ENCODE results near the gene PPT1. TPM values are rescaled to one million over a fixed set of nuclear protein-coding genes. Genes with fewer than 3 reads are reported as not detected.

The PPT1 gene
- total and polyA plus RNA-seq, 2 experiments from 2014 or later = 67.4 to 202 TPM

GRCh38 chr1:40092241-40092640 is 4.8 kb downstream of the PPT1 start:
- Histone ChIP-seq H3K27ac (ENCODE audit: low read depth) (no peak overlapping the region), H3K36me3 (ENCODE audit: insufficient read depth) (peaks cover 35% of the 10 kb centered on the region)

More at GRCh38 chr1:40092241-40092640, 4.8 kb downstream of the PPT1 start:
- H3K4me2 ChIP-seq = no peak overlapping the region
- Mint-ChIP-seq H3K9me3 (no peaks in the 10 kb centered on the region; the same call in 2 of the 3 replicates), H3K4me3 (no peak overlapping the region), H3K36me3 (ENCODE audit: low read depth) (peaks cover 45% of the 10 kb centered on the region), H3K27ac (no peak overlapping the region), H3K4me1 (peaks cover 2% of the 10 kb centered on the region; the same call in 1 of the 3 replicates), H3K27me3 (ENCODE audit: insufficient read depth, low read depth, poor library complexity) (peaks cover 4% of the 10 kb centered on the region)
- peaks cover 49% of the 10 kb centered on the region for H3K79me2 ChIP-seq (replicated peaks; ENCODE audit: insufficient read depth)
- H3K9me2 ChIP-seq (ENCODE audit: insufficient read depth) = no peaks in the 10 kb centered on the region
- H3K4me3 ChIP-seq = no peak overlapping the region
- TF ChIP-seq EZH2phosphoT487 (IDR thresholded peaks at IDR 0.05; ENCODE audit: unreplicated experiment) (no peak), NANOG (IDR thresholded peaks at IDR 0.05; ENCODE audit: borderline replicate concordance) (no peak), ZNF462 (CRISPR knock-in tag; IDR thresholded peaks at IDR 0.05) (no peak), STAT1 (IDR thresholded peaks at IDR 0.05; ENCODE audit: unreplicated experiment) (no peak), CTCF (conservative IDR thresholded peaks at IDR 0.05; ENCODE audit: low read depth in 2 of 2) (no peak), EZH2 (IDR thresholded peaks at IDR 0.05; ENCODE audit: low read depth, unreplicated experiment) (no peak), REST (IDR thresholded peaks at IDR 0.05; ENCODE audit: unreplicated experiment) (no peak), POLR2AphosphoS5 (IDR thresholded peaks at IDR 0.05; ENCODE audit: low read depth) (no peak), JUNB (IDR thresholded peaks at IDR 0.05; ENCODE audit: unreplicated experiment) (no peak)
- no peak overlapping the region for H2AFZ ChIP-seq
- no peaks in the 10 kb centered on the region for H3F3A ChIP-seq (replicated peaks; ENCODE audit: low read depth)
- no peaks in the 10 kb centered on the region for H3K27me3 ChIP-seq (ENCODE audit: insufficient read depth)
- H4K20me1 ChIP-seq (replicated peaks; ENCODE audit: insufficient read depth) = peaks cover 15% of the 10 kb centered on the region
- ATAC-seq (no peak), DNase-seq (ENCODE audit: low spot score) (no peak)
- peaks cover 7% of the 10 kb centered on the region; the same call in 1 of the 2 replicates for H3K4me1 ChIP-seq (ENCODE audit: insufficient read depth)
